PC-9 (cell line): ENCODE measurements around the gene GNB1.

Source experiments
- CTCF ChIP-seq: fragments of 200-600 bp; sonication (generic); conservative IDR thresholded peaks from 2 replicates; pipeline ENCODE4 v1.6.1; 2017; ENCODE audit warnings: mixed run types, antibody characterized with exemption, mild to moderate bottlenecking, moderate library complexity
- EZH2 ChIP-seq: fragments of 200-600 bp; sonication (generic); IDR thresholded peaks from 2 replicates; pipeline ENCODE4 v1.8.0; 2017; ENCODE audit warnings: antibody characterized with exemption, low read depth

- TF ChIP-seq EZH2 = no peak
- no peak for TF ChIP-seq CTCF
These were observed 10.9 kb downstream of the GNB1 start for GRCh38 chr1:1879942-1880341.
